Measurements from ENCODE around the gene DACH2.
"Not testable (repeated sequence)": the region's sequence is repeated elsewhere in the genome, so short reads cannot be mapped to it uniquely, and the experiment has no call there.

Gene DACH2

DNA sequence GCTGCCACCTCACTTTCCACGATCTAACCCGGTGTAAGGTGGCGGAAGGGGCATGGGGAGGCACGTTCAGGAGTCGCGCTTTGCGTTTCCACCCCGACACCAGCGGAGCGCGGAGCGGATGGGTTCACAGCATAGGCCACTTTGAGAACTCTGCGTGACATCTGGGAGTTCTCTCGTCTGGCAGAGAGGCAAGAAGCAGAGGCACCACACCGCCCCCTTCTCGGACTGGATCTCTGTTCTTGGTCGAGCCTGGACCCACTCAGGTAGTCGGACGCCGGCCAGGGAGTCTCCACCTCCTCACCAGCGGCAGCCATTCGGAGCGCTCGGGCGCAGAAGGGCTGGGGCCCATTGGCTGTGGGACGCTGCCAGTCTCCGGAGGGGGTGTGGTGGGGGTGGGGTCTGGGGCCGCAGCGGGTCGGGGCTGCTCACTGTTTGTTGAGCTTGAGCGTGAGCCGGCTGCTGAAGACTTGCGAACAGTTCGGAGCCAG is at the start of gene DACH2:
TSS of gene DACH2 (plus strand) at position 428 of the 488 bp plus-strand sequence.
- DNase-seq (ENCODE audit: low spot score): peak; percentile 23

DNA sequence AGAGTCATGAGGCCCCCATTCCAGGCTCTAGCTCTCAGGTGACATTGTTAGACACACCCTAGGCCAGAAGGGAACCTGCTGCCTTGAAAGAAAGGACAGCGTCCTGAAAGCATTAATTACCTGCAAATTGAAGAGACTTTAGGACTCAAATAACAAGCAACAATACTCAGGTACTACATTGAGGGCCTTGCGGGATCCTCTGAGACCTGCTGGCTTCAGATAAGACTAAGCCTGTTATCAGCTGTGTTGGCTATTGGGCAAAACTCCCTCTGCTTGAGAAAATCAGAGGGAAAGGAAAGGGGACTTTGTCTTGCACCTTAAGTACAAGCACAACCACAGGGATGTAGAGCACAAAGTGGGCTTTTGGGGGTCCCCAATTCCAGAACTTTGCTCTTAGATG is 45.9 kb upstream of the DACH2 start:
- DNase-seq (ENCODE audit: low spot score): no peak

DNA sequence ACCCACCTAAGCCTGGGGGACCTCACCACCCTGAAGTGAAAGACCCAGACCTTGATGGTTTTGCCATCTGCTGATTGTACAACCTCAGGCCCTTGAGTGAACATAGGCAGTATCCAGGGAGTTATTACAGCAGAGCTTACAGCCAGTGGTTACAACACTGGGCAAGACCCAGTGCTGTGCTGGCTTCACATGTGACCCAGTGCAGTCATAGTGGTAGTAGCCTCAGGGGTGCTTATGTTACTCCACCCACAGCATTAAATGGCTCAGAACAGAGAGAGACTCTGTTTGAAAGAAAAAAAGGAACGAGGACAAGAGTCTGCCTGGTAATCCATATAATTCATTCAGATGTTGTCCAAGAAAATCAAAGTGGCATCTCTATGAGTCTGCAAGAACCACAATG is 45.2 kb upstream of the DACH2 start:
- DNase-seq (ENCODE audit: low spot score): no peak

DNA sequence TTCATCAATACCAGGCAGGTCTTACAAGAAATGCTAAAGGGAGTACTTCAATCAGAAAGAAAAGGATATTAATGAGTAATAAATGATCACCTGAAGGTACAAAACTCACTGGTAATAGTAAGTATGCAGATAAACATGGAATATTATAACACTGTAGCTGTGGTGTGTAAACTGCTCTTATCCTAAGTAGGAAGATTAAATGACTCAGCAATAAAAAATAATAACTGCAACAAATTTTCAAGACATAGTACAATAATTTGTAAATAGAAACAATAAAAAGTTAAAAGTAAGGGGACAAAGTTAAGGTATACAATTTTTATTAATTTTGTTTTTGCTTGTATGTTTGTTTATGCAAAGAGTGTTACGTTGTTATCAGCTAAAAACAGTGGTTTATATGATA is 43.7 kb upstream of the DACH2 start:
- no peak for DNase-seq (ENCODE audit: low spot score)

DNA sequence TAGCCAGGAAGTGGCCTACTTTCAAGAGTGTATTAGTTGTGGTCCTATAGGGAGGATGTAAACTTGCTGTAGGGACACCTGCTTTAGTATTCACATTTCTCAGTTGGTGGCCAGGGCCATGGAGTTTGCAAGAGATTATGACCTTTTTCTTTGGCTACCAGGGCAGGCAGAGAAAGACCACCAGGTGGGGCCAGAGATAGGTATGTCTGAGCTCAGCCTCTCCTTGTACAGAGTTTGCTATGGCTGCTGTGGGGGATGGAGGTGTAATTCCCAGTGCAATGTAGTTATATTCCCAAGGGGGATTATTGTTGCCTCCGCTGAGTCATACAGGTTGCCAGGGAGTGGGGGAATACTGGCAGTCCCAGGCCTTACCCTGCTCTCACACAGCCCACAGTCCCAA is 26.3 kb upstream of the DACH2 start:
- no peak for DNase-seq (ENCODE audit: low spot score)

DNA sequence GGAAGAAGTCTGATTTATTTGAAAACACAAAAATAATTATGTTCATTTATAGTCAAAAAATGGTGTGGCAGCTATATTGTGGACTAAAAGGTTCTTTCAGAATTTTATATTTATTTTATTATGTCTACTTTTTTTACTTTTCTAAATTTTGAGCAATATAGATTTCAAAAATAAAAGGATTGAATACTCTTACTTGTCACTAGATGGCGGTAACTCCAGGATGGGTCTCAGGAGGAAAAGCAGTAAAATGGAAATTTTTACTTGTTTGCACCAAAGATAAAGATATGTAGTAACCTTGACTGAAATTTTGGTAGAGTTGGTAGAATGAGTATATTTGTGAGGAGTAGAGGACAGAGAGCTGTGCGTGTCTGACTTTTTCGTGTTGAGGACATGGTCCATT is 14.5 kb upstream of the DACH2 start:
- DNase-seq (ENCODE audit: low spot score): no peak

DNA sequence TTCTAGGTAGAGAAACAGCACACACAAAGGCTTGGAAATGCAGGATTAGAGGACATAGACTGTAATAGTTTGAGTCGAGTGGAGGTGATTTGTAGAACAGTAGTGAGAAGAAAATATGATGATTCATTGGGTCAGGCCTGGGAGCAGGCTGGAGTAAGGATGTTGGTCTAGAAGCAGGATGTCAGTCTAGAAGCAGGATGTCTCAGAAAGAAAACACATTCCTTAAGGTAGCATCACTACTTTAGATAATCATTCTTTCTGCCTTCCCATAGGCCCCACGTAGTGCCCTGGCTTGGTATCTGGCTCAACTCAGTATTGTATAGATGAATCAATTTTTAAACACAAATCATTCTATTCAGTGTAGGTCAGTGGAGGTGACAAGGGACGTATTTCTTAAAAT is 11.2 kb upstream of the DACH2 start:
- no peak for DNase-seq (ENCODE audit: low spot score)

DNA sequence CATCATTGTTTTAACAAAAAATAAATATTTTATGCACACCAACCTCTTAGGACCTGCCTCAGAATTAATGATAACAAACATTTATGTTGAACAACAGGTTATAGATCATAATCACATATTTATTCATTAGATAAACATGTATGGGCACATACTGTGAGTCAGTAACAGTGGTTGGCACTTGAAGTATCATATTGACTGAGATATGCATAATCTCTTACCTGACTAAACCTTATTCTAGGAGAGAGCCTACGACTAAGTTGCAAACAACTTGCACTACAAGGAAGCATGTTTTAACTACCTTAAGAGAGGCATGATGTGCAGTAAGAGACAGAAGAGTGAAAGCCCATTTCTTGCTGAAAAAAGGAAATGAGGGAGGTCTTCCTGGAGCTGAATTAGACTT is 6.5 kb upstream of the DACH2 start:
- DNase-seq (ENCODE audit: low spot score): no peak

DNA sequence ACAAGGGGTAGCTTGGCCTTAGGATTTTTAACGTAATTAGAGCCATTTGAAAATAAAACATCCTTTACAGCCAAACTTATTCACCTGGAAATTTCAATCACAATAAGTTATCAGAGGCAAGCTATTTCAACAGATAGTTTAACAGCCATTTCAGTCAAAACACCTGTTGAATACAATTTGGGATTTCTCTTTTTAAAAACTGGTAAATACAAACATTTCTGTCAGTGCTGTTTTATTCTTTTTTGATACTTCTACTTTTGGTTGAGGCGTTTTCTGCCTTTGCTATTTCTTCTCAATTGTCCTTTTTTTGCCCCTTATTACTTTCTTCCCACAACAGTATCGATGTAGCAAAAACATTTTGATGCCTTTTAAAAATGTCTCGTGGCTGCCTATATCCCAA is 2.1 kb upstream of the DACH2 start:
- DNase-seq (ENCODE audit: low spot score): no peak

DNA sequence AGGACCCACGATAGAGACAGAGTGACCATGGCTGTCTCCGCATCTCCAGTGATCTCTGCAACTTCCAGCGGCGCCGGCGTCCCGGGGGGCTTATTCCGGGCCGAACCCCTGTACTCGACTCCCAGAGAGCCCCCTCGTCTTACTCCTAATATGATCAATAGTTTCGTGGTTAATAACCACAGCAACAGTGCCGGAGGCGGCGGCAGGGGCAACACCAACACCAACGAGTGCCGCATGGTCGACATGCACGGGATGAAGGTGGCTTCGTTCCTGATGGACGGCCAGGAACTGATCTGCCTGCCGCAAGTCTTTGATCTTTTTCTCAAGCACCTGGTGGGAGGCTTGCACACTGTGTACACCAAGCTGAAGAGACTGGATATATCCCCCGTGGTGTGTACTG is 343 bp downstream of the DACH2 start:
- DNase-seq (ENCODE audit: low spot score): no peak

DNA sequence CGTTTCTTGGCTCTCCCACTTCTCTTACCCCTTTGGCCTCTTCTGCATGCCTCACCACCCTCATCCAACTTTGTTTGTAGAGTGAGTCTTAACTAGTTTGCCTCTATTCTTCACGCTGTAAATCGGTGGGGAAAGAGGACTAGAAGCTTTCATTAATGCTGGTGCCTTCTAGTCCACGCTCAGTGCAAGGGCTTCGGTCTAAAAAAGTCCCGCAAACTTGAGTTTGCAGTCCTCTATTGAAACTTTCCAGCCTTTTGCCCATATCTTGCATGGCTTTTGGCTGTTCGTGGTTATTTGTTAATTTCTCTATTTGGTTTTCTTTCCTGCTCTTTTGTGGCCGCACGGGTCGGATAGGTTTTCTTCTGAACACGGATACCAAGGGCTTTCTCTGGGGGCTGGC is 868 bp downstream of the DACH2 start:
- DNase-seq (ENCODE audit: low spot score): no peak

DNA sequence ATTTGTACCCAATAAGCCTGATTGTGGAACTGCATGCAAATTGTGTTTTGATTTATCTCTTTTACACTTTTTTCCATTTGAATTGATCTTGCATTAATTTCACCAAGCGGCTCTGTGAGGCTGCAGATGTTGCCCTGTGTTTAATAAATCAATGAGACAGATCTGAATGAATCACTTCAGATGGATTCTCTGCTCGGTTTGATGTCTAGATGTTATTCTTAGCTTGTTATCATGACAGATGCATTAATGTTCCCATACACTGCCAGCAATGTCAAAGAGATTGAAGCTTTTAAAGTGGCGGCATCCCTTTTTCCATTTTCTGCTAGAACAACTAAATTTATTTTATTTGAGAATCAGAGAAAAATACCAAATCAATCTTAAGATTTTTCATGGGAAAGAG is 6.3 kb downstream of the DACH2 start:
- no peak for DNase-seq (ENCODE audit: low spot score)

DNA sequence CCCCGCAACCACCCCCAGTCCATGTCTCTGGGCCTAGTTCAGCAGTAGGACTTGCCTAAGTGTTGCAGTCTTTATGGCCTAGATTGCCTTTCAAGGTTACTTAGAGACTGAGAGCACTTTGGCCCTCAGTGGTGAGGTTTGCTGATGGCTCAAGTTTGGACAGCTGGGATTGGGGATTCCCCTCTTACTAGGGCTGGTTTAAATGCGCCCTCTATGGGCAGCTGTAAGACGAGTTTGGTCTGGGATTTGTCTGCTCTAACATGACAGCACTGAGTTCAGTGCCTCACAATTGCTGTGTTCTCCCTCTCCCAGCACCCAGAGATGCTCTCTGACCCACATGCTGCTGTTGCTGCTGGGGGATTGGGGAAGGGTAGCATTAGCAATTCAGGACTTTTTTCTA is 23.1 kb downstream of the DACH2 start:
- DNase-seq (ENCODE audit: low spot score): no peak

DNA sequence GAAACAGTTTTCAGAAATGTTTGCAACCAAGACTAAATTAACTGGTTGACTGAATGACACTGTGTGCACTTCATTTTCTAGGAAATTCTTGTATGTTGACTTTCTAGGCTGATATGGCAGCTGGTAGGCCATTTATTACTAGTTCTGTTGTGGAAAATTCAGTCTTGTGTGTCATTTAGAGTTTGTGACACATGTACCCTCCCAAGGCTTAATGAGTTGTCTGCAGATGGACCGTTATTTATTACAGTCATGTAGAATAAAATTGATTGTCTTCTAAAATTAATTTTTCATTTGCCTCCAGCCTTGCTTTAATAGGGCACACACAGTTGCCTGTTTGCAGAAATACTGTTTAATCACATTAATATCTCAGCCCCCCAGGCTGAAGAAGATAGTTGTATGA is 30.7 kb downstream of the DACH2 start:
- no peak for DNase-seq (ENCODE audit: low spot score)

DNA sequence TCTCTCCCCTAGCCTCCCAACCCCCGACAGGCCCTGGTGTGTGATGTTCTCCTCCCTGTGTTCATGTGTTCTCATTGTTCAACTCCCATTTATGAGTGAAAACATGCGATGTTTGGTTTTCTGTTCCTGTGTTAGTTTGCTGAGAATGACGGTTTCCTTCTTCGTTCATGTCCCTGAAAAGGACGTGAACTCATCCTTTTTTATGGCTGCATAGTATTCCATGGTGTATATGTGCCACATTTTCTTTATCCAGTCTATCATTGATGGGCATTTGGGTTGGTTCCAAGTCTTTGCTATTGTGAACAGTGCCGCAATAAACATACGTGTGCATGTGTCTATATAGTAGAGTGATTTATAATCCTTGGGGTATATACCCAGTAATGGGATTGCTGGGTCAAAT is 33.1 kb downstream of the DACH2 start:
- not testable (repeated sequence) for DNase-seq (ENCODE audit: low spot score)

DNA sequence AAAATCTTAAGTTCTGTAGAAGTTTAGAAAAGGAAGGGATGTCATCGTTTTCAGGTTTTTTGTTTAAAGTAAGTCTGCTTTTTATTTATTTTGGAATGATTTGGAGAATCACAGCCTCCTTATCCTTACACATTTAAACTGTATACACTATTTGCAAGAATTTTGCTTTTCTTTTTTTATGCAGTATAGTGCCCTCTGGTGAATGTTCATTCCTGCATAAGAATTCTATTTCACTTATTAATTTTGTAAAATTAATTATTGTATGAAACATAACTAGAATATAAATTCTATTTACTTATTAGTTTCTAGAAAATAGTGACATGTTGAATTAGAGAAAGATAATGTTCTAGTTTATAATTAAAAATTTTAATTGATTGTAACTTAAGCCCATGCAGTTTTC is 44.6 kb downstream of the DACH2 start:
- DNase-seq (ENCODE audit: low spot score): no peak

DNA sequence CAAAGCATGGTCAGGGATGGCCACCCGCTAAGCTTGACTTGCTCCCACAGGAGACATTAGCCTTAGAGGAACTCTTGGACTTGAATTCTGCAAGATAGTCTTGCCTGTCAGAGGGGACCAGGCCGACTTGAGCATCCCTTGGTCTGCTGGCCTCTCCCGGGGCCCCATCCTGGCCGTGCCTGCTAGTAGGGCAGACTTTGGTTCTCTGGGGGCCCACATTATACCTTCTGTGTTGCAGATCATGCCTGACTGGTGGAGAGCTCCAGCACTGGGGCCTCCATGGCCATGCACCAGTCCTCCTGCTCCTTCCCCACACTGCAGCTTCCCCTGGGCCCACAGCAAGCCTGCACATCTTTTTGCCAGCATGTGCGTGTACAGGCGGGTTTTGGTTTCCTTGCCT is 46.5 kb downstream of the DACH2 start:
- DNase-seq (ENCODE audit: low spot score): no peak

DNA sequence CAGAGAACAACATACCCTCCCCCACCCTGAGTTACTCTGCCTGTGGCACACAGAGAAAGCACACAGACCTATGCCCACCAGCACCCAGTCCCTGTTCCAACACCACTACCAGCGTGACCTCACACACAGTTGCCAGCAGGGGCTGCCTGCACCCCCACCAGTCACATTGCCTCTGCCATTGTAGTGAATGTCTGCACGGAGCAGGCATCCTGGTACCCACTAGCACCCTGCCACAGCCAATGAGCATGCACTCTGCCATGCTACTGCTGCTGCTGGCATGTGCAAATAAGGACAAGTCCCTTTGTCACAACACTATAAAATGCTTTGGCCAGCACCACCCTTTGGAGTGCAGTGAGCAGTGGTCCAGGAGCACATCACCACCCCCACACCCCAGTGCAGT is 47.1 kb downstream of the DACH2 start:
- no peak for DNase-seq (ENCODE audit: low spot score)

DNA sequence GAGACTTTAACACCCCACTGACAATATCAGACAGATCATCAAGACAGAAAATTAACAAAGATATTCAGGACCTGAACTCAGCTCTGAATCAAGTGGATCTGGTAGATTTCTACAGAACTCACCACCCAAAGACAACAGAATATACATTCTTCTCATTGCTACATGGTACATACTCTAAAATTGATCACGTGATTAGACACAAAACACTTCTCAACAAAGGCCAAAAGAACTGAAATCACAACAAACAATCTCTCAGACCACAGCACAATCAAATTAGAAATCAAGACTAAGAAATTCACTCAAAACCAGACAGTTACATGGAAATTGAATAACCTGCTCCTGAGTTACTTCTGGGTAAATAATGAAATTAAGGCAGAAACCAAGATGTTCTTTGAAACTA is 49.6 kb downstream of the DACH2 start:
- DNase-seq (ENCODE audit: low spot score): no peak

DNA sequence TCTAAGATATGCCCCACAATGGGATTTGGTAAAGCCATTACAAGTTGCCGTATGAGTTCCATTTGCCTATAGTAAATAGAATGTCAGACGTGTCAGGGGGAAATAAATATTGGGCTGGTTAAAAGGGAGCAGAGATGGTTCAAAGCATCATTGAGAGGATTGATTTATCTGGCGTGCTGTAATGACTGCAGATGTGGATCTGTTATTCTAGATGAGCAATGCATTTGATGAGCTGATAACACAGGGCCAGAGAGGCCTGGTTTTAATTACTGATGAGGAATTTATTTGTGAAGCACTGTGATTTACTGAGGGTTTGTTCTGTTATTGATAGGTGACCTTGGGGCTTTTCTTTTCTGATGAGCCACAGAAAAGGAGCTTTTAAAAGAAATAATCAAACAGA is 62.5 kb downstream of the DACH2 start:
- no peak for DNase-seq (ENCODE audit: low spot score)

DNA sequence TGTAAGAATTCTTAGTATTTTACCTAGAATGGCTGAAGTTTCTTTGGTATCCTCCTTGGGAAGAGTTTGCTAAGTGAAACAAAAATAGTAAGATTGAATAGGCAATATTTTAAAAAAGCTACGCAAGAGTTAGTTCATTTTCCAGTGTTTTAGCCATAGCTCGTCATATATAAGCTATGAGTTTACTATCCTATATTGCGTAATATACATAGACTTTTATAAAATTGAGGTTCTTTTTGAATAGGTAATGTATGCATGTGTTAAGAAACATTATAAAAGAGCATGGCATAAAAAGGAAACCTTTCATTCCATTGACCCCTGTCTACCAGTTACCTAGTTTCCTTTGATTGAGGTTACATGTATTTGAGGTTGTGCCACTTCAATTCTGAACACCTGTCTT is 67.0 kb downstream of the DACH2 start:
- DNase-seq (ENCODE audit: low spot score): no peak

DNA sequence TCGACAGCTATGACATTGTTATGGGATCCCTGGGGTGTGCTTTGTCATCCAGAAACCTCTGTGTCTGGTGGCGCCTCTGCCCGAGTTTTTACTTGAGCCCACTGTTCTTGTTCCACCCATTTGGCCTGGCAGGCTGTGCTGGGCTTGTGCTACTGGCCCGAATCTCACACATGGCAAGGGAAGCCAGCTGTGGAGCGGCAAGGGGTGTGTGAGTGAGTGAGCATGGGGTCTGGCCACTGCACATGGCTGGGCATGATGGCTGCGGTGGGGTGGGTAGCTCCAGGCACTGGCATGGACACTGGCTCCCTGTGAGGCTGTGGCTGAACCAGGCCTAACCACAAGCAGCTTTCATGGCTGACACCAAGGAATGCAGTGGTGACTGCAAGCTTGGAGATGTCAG is 89.2 kb downstream of the DACH2 start:
- no peak for DNase-seq (ENCODE audit: low spot score)

DNA sequence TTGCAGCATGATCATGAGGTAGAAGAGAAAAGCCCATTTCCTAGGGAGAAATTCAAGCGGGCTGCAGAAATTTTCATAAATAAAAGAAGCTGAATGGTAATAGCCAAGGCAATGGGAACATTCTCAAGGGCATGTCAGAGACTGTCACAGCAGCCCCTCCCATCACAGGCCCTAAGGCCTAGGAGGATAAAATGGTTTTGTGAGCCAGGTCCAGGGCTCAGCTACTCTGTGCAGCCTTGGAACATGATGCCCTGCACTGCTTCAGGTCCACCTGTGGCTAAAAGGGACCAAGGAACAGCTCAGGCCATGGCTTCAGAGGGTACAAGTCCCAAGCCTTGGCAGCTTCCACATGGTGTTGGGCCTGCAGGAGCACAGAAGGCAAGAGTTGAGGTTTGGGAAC is 93.3 kb downstream of the DACH2 start:
- DNase-seq (ENCODE audit: low spot score): no peak

DNA sequence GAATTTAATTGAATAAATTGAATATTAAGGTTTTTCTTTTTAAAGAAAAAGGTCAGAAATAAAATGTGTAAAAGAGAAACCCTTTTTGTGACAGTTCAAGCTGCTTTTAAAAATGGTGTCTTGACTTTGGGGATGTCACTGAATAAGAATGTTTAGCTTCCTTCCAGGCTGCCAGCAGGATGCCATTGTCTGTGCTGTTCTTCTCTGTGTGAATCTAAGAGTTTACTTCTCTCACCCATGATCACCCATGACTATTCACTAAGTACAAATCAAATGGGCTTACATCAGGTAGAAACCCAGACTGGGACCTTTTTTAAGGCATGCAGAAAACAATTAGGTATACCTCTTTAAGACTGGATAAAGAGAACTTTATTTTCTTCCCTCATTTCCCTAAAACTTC is 115.3 kb downstream of the DACH2 start:
- DNase-seq (ENCODE audit: low spot score): no peak

DNA sequence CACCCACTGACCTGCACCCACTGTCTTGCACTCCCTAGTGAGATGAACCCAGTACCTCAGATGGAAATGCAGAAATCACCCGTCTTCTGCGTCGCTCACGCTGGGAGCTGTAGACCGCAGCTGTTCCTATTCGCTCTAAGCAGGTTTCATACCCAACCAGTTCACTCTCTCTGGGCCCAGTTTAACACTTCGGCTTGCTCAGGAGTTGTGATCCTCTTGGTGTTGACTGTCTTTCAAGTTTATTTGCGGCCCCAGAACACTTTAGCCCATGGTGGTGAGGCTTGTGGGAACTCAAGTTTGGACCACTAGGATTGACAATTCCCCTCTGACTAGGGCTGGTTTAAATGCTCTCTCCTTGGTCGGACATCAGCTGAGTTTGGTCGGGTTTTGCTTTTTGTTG is 147.0 kb downstream of the DACH2 start:
- DNase-seq (ENCODE audit: low spot score): no peak
